GM18498 (cell line): ENCODE results near the gene IBA57.

Source experiments
- ATAC-seq: cut with Tn5 transposase; IDR thresholded peaks from one replicate; pipeline ENCODE4 v1.9.1; 2021; ENCODE audit warnings: mild to moderate bottlenecking, moderate library complexity; ENCODE audit not compliant: unreplicated experiment

Gene IBA57

DNA sequence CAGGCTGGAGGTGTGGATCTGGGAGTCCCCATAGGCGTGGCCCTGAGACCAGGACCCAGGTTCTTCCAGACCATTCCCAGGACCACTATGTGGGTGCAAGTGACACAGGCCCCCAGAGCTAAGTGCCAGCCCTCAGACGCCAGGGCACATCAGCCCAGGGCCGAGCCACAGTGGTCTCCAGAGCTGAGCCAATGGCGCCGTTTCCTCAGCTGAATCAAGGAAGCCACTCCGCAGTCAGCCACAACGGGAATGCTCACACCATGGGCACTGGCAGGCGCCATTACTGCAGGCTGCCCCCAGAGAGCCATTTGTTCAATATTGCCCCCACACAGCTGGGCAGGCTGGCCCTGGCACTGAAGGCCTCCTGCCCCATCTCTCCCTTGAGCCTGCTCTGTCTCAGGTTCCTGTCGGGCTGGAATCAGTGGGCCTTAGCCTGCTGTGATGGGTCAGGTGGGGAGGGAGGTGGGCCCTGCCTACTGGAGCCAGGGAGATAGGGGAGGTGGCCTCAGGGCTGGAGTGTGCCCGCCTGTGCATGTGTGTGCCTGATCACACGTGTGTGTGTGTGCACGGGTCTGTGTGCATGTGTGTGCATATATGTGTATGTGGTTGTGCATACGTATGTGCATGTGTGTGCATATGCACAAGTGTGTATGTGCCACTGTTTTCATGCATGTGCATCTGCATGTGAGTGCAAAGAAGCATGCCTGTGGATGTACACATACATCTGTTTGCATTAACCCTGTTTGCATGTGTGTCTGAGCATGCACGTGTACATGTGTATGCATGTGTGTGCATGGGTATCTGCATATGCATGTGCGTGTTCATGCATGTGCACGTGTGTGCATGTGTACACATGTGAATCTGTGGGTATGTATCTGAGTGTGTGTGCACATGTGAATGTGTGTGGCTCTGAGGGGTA is 9.7 kb upstream of the IBA57 start:
- no peak for ATAC-seq

DNA sequence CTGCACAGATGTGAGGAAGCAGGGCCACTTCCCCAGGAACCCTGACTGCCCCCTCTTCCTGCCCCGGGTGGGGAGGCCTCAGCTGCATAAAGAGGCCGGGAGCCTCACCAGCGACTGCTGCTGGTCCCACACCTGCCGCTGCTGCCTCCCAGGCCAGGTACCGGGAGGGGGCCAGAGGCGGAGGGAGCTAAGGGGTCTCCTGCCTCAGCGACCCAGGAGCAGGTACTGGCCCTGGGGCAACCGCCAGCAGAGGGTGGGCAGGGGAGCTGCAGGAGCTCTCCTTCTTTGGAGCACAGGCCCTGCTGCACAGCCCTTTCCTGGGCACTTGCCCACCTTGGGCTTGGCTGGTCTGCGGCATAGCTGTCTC is 9.1 kb upstream of the IBA57 start:
- no peak for ATAC-seq

DNA sequence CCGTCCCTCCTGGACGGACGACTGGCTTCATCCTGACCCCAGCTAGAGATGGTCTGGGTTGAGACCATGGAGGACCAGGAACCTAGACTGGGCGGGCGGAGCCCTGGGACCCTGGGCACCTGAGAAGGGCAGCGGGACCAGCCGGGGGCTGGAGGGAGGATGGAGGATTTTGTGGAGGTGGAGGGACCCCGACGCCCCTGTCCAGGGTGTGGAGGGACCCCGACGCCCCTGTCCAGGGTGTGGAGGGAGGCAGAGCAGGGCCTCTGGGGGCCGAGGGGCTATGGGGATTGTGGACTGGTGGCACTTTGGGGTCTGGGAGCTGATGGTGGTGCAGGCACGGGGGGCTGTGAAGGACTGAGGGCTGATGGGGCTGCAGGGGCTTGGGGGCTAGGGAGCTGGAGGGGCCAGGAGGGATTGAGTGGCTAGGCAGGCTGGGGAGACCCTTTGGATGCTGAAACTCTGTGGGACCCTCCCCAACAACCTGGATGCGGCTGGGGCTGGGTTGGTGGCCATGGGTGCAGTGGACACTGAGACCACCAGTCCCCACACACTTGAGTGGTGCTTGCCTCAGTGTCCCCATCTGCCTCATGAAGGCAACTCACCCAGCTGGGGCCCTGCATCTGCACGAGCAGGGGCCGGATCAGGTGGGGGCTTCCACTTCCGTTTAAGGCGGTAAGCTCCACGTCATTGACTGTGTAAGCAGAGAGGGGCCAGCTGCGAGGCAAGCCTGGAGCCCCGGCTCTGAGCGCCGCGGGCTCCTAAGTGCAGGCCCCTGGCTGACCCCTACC is 8.5 kb upstream of the IBA57 start:
- ATAC-seq, result no peak

DNA sequence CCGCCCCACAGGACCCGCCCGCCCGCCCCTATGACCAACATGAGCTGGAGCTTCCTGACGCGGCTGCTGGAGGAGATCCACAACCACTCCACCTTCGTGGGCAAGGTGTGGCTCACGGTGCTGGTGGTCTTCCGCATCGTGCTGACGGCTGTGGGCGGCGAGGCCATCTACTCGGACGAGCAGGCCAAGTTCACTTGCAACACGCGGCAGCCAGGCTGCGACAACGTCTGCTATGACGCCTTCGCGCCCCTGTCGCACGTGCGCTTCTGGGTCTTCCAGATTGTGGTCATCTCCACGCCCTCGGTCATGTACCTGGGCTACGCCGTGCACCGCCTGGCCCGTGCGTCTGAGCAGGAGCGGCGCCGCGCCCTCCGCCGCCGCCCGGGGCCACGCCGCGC is 7.9 kb upstream of the IBA57 start:
- no peak for ATAC-seq

DNA sequence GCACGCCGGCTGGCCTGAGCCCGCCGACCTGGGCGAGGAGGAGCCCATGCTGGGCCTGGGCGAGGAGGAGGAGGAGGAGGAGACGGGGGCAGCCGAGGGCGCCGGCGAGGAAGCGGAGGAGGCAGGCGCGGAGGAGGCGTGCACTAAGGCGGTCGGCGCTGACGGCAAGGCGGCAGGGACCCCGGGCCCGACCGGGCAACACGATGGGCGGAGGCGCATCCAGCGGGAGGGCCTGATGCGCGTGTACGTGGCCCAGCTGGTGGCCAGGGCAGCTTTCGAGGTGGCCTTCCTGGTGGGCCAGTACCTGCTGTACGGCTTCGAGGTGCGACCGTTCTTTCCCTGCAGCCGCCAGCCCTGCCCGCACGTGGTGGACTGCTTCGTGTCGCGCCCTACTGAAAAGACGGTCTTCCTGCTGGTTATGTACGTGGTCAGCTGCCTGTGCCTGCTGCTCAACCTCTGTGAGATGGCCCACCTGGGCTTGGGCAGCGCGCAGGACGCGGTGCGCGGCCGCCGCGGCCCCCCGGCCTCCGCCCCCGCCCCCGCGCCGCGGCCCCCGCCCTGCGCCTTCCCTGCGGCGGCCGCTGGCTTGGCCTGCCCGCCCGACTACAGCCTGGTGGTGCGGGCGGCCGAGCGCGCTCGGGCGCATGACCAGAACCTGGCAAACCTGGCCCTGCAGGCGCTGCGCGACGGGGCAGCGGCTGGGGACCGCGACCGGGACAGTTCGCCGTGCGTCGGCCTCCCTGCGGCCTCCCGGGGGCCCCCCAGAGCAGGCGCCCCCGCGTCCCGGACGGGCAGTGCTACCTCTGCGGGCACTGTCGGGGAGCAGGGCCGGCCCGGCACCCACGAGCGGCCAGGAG is 7.2 kb upstream of the IBA57 start:
- ATAC-seq, result no peak

DNA sequence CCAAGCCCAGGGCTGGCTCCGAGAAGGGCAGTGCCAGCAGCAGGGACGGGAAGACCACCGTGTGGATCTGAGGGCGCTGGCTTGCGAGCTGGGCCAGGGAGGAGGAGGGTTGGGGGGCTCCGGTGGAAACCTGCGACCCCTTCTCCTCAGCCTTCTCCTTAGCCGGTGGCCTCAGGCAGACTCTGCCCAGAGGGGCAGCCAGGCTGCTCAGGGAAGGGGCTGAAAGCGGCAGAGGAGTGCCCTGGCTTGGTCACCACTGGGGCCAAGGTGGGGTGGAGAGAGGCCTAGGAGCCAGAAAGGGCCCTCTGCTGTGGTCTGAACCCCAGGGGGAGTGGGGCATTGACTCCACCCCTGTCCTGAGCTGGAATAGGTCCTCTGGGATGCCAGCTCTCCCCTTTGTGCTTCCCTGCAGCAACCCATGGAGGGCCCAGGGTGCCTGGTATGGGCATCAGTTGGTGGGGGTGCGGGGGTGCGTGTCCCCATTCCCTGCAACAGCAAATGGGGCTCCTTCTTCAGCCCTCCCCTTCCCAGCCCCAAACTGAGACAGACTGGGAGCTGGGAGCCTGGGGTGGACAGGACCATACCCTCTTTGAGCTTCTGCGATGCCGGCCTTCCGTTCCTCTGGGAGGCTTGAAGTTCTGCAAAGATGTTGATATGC is 6.5 kb upstream of the IBA57 start:
- no peak for ATAC-seq

- ATAC-seq, result no peak
Observed at GRCh38 chr1:228160201-228160761, 5.3 kb upstream of the IBA57 start.

DNA sequence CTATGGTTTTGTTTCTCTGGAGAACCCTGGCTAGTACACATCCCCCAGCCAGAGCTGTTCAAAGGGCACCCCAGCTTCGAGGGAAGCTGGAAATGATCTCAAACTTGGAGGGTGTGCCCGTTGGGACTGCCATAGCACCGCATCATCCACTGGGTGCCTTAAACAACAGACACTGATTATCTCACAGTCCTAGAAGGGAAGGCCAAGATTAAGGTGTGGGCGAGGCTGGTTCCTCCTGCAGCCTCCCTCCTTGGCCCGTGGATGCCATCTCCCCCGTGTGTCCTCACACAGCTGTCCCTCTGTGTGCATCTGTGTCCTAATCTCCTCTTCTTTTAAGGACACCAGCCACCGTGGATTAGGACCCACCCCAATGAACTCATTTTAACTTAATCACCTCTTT is 4.2 kb upstream of the IBA57 start:
- ATAC-seq, result no peak

DNA sequence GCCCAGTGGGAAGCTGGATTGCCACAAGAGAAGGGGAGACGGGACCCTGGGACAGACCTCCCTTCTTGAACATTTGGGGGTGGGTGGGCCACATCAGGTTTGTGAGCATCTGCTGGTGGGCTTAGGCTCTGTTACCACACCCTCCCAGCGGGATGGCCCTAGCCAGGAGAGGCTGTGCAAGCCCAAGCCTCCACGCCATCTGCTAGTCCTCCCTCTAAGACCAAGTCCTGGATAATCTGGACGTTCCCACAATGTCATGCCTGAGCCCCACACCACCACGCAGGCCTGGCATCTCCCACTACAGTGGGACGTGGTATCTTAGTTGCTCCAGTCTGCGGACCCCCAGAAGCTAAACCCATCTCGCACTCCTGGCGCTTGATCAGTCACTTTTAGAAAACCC is 3.7 kb upstream of the IBA57 start:
- ATAC-seq, result no peak

DNA sequence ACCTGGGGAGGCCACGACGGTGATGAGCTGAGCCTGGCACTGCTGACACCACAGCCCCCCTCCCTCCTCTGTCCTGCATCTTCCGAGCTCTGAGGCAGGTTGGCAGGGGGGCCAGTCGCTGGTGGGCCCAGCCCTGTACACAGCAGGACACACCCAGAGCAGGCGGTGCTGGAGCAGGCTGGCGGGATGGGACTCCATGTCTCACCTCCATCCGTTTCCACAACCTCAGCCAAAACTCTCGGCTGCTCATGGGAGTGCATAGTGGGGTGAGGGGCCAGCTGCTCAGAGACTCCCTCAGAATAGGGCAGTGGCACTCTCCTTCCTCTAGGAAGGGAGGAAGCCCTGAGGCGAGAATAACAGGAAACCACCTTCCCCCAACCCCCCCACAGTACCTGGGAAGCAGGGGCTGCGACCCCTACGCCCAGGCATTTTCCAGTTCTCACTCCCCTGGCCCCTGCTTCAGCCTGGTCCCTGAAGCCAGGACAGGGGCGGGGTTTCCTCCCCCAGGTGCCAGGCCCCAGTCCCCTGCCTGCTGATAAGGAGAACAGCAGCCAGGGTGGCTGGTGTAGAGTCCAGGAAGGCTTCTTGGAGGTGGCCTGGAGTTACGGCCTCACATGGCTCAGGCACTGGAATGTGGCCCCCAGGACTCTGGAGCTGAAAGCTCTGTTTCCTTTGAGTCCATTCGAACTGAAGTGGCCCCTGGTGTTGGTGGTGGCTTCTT is 3.2 kb upstream of the IBA57 start:
- ATAC-seq, result no peak

DNA sequence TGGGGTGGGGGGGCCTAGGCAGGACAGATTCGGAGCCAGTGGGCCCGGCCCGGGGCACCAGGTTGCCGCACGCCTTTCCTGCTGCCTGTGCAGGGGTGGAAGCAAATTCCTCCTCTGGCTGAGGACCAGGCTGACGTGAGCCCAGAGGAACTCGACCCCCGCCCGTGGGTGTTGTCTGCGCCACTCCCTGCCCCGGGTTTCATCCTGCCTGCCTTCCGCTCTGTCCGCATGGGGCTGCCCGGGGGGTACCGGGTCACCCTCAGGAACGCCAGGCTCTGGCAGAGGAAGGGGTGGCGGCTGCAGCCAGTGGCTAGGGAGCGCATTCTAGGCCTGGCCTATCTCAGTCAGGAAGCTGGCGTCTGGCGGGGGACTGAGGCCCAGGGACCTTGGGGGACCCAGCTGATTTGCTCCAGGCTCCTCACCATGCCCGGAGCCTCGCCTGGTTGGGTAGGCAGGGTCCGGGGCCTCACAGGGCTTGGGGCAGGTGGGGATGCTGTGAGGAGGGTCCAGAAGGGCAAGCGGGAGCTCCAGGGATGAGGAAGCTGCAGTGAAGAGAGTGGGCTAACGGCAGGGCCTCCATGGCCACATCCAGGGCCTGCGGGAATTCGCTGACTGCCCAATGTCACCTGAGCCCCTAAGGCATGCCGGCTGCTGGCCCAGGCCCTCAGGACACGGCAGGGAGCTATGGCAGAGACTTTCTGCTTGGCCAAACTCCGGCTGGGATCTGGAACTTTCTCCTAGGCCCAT is 2.4 kb upstream of the IBA57 start:
- ATAC-seq, result no peak

- no peak for ATAC-seq
Observed at GRCh38 chr1:228163776-228164519, 1.7 kb upstream of the IBA57 start.

GRCh38 chr1:228164561-228165371 is 838 bp upstream of the IBA57 start:
- no peak for ATAC-seq

- peak; percentile 18 for ATAC-seq
Observed at GRCh38 chr1:228166170-228166936, 749 bp downstream of the IBA57 start.

GRCh38 chr1:228168563-228169270 is 3.1 kb downstream of the IBA57 start:
- ATAC-seq, result no peak

DNA sequence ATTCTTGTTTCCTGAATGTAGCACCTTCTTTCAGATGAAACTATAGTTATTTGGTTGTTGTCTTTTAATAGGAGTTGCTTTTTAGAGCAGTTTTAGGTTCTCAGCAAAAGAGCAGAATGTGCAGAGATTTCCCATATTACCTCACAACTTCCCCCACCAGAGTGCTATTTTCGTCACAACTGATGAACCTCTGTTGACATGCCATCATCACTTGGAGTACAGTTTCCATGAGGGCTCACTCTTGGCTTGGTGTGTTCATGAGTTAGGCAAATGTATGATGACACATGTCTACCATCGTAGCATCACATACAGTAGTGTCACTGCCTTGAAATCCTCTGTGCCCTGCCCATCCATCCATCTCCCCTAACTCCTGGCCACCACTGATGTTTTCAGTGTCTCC is 3.7 kb downstream of the IBA57 start:
- ATAC-seq, result no peak
